Esophagus muscularis mucosa (tissue), 3 donors: ENCODE measurements around the gene HEPN1.

ENCODE experiments used
- CTCF ChIP-seq, 3 experiments: fragments of 200-600 bp in 2 of 3; fragments of 450-650 bp in 1 of 3; sonication (generic) in 2 of 3; IDR thresholded peaks; one replicate each; pipeline ENCODE4 v1.5.1; 2017 to 2019; ENCODE audit warnings: antibody characterized with exemption in 3 of 3, mild to moderate bottlenecking in 2 of 3, moderate library complexity in 1 of 3
- POLR2AphosphoS5 ChIP-seq, 2 donors: sonication (generic); formaldehyde crosslinking; IDR thresholded peaks; one replicate each; pipeline ENCODE4 v1.6.1; 2017; ENCODE audit warnings: antibody characterized with exemption in 2 of 2

GRCh38 chr11:124899383-124900145 lies 19.5 kb upstream of the HEPN1 start:
- TF ChIP-seq CTCF (IDR thresholded peaks at IDR 0.05) (no peak), POLR2AphosphoS5 (IDR thresholded peaks at IDR 0.05) (no peak)
